AG04449 (cell line): ENCODE data around the gene CCR8.
"Not testable (repeated sequence)": the region's sequence is repeated elsewhere in the genome, so short reads cannot be mapped to it uniquely, and the experiment has no call there.

ENCODE experiments used
- CTCF ChIA-PET: fragments of 350-600 bp; formaldehyde crosslinking; extraction: SDS; loops from one replicate; lab custom pipeline; 2021; ENCODE audit warnings: antibody characterized with exemption; lab: Yijun Ruan, JAX
- POLR2A ChIA-PET: fragments of 400-600, 350-600 bp; formaldehyde crosslinking; extraction: SDS; loops from one replicate; lab custom pipeline; 2020; ENCODE audit warnings: antibody characterized with exemption, inconsistent platforms; lab: Yijun Ruan, JAX
- DNase-seq: peaks from one replicate; pipeline ENCODE4 v3.0.0-alpha.2; 2010; ENCODE audit warnings: low read depth, low spot score
- H3K4me3 ChIP-seq: 2 replicates; pipeline ENCODE4 v1.5.1; 2011; ENCODE audit warnings: low read depth, mild to moderate bottlenecking, control low read depth, low read length
- CTCF ChIP-seq: IDR thresholded peaks from one replicate; pipeline ENCODE4 v1.5.1; 2011; ENCODE audit warnings: mild to moderate bottlenecking, moderate library complexity, low read length, control low read depth, inconsistent platforms; ENCODE audit not compliant: insufficient read depth; ENCODE audit errors: missing control alignments

CCR8 gene

GRCh38 chr3:39318301-39318700 is 11.2 kb upstream of the CCR8 start:
- no peak for DNase-seq
- ChIA-PET POLR2A (no interaction called here), CTCF (no interaction called here)
- no peak overlapping the region for H3K4me3 ChIP-seq
- no peak for TF ChIP-seq CTCF

GRCh38 chr3:39319249-39319648 is 10.3 kb upstream of the CCR8 start:
- TF ChIP-seq CTCF = no peak
- CTCF ChIA-PET = no interaction called here
- H3K4me3 ChIP-seq = no peak overlapping the region
- POLR2A ChIA-PET = no interaction called here
- DNase-seq = no peak

GRCh38 chr3:39321574-39321983 is 7.9 kb upstream of the CCR8 start:
- CTCF ChIA-PET, H3K4me3 ChIP-seq, POLR2A ChIA-PET, DNase-seq: not testable (repeated sequence)

GRCh38 chr3:39322209-39322715 is 7.2 kb upstream of the CCR8 start:
- CTCF ChIA-PET, DNase-seq, POLR2A ChIA-PET, H3K4me3 ChIP-seq: not testable (repeated sequence)

GRCh38 chr3:39322936-39323335 is 6.6 kb upstream of the CCR8 start:
- no peak overlapping the region for H3K4me3 ChIP-seq
- no peak for TF ChIP-seq CTCF
- DNase-seq = no peak
- ChIA-PET POLR2A (no interaction called here), CTCF (no interaction called here)

- POLR2A ChIA-PET = no interaction called here
- no peak overlapping the region for H3K4me3 ChIP-seq
- no peak for DNase-seq
- no peak for TF ChIP-seq CTCF
- CTCF ChIA-PET = no interaction called here
Observed at GRCh38 chr3:39323494-39323893, 6.0 kb upstream of the CCR8 start.

GRCh38 chr3:39325236-39325635 is 4.3 kb upstream of the CCR8 start:
- ChIA-PET CTCF (no interaction called here), POLR2A (no interaction called here)
- no peak overlapping the region for H3K4me3 ChIP-seq
- no peak for DNase-seq
- TF ChIP-seq CTCF = no peak
